Coronary artery (tissue), 2 donors: ENCODE results near the gene ZNF362.

Source experiments
- DNase-seq: peaks from one replicate; pipeline ENCODE4 v3.0.0-alpha.2; 2017; ENCODE audit warnings: low spot score
- H3K27ac ChIP-seq, 2 donors: fragments of 200-600 bp; sonication (generic); one replicate each; pipeline ENCODE4 v1.5.1; 2016 to 2019
- H3K4me3 ChIP-seq: fragments of 200-600 bp; sonication (generic); 2 replicates; pipeline ENCODE4 v1.5.1; 2016; ENCODE audit warnings: mild to moderate bottlenecking, moderate library complexity
- CTCF ChIP-seq: fragments of 200-600 bp; sonication (generic); IDR thresholded peaks from one replicate; pipeline ENCODE4 v1.5.1; 2019; ENCODE audit warnings: antibody characterized with exemption

ZNF362 gene

GRCh38 chr1:33314416-33314815 lies 58.1 kb downstream of the ZNF362 start:
- no peak for DNase-seq
- no peak for TF ChIP-seq CTCF
- Histone ChIP-seq H3K27ac (no peak overlapping the region), H3K4me3 (no peak overlapping the region)

- Histone ChIP-seq H3K4me3 (no peak overlapping the region), H3K27ac (no peak overlapping the region)
- no peak for TF ChIP-seq CTCF
- DNase-seq, result no peak
Observed at GRCh38 chr1:33316601-33317000, 60.3 kb downstream of the ZNF362 start.

GRCh38 chr1:33317354-33317753 lies 61.1 kb downstream of the ZNF362 start:
- Histone ChIP-seq H3K4me3 (no peak overlapping the region), H3K27ac (no peak overlapping the region)
- TF ChIP-seq CTCF, result no peak
- DNase-seq, result no peak

DNA sequence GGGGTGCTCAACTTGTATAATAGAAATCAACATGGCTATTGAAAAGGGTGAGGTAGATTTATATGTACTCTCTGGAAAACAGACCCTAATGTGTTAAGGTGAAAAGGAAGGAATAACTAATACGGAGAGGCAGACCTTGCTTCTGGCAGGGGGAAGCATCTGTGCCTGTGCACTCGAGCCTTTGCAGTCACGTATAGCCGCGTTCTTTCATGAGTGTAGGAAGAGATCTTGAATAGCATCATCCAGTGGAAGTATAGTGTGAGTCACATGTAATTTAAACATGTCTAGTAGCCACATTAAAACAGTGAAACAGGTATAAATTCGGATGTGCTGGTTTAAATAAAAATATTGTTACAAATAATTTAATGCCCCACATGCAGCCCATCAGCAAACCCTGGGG lies 61.7 kb downstream of the ZNF362 start:
- Histone ChIP-seq H3K4me3 (no peak overlapping the region), H3K27ac (no peak overlapping the region)
- TF ChIP-seq CTCF, result no peak
- no peak for DNase-seq

- H3K27ac ChIP-seq, result no peak overlapping the region
- no peak for TF ChIP-seq CTCF
- H3K4me3 ChIP-seq, result no peak overlapping the region
- DNase-seq, result no peak
Observed at GRCh38 chr1:33319186-33319948, 63.1 kb downstream of the ZNF362 start.

GRCh38 chr1:33319949-33320618 lies 63.8 kb downstream of the ZNF362 start:
- TF ChIP-seq CTCF, result no peak
- H3K27ac ChIP-seq, result peak overlapping the region in 1 of 2 donors; percentile 13
- DNase-seq, result no peak
- H3K4me3 ChIP-seq, result no peak overlapping the region

DNA sequence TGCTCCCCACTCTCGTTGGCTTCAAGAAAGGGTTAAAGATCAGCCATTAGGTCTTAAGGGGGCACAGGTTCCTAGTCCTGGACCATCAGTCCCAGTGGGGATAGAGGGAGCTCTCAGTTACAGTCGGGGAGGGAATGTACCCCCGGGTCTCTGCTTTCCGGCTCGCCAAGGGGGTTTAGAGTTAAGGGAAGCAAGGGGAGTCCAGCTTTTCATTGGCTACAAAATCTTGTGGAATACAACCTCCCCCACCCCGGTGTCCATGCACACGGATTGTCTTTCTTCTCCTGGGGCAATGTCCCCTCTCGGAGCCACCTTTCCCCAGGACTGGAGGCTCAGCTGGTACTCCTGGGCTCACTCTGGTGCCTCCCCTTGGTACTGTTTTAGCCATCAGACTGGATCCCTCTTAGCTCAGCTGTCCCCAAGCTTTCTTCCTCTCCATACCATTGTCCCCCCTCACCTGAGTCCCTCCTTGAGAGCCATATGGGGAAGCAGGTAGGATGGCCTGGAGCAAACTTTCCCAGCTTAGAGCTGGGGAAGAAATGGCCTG lies 64.4 kb downstream of the ZNF362 start, which contains the start of gene A3GALT2:
Gene A3GALT2 (minus strand): TSS at position 480 of the 547 bp plus-strand sequence. CDS start 0 bp downstream, at position 480.
- no peak for TF ChIP-seq CTCF
- DNase-seq, result no peak
- H3K4me3 ChIP-seq, result no peak within 1 kb of the TSS
- H3K27ac ChIP-seq, result peak within 1 kb of the TSS in 1 of 2 donors; percentile 13
